HAP-1 (cell line): ENCODE results near the gene FRMD4A.
"Not testable (repeated sequence)": the region's sequence is repeated elsewhere in the genome, so short reads cannot be mapped to it uniquely, and the experiment has no call there.

ENCODE experiments used
- DNase-seq, 2 experiments: peaks; one replicate each; pipeline ENCODE4 v3.0.0-alpha.2; 2016 to 2020; ENCODE audit warnings: low spot score in 2 of 2
- H3K27me3 ChIP-seq: fragments of 250-450 bp; sonication (Bioruptor Pico); 2 replicates; pipeline ENCODE4 v1.5.1; 2020; ENCODE audit warnings: low read depth, mild to moderate bottlenecking, moderate library complexity
- H3K36me3 ChIP-seq: fragments of 250-450 bp; sonication (Bioruptor Pico); replicated peaks from 2 replicates; pipeline ENCODE4 v1.5.1; 2020; ENCODE audit warnings: mild to moderate bottlenecking
- H3K4me1 ChIP-seq: fragments of 250-450 bp; sonication (Bioruptor Pico); 2 replicates; pipeline ENCODE4 v1.5.1; 2020; ENCODE audit warnings: mild to moderate bottlenecking
- H3K4me3 ChIP-seq: fragments of 250-450 bp; sonication (Bioruptor Pico); 2 replicates; pipeline ENCODE4 v1.5.1; 2020; ENCODE audit warnings: mild to moderate bottlenecking, moderate library complexity
- H3K9me3 ChIP-seq: fragments of 250-450 bp; sonication (Bioruptor Pico); 2 replicates; pipeline ENCODE4 v1.5.1; 2020; ENCODE audit warnings: mild to moderate bottlenecking, moderate library complexity
- in situ Hi-C: fragments of 300-500 bp; cut with MboI; formaldehyde crosslinking; loops from 3 replicates; pipeline ENCODE4 v1.14.3; 2020; ENCODE audit warnings: low sequenced_read_pairs, inconsistent platforms, mixed read lengths

FRMD4A gene

DNA sequence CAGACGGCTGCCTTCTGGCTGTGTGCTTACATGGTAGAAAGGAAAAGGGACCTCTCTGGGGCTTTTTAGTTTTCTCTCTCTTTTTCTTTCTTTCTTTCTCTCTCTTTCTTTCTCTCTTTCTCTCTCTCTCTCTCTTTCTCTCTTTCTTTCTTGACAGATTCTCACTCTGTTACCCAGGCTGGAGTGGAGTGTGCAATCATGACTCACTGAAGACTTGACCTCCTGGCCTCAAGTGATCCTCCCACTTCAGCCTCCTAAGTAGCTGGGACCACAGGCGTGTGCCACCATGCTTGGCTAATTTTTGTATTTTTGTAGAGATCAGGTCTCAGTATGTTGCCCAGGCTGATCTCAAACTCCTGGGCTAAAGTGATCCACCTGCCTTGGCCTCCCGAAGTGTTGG, 409.6 kb downstream of the FRMD4A start:
- H3K9me3 ChIP-seq, H3K27me3 ChIP-seq, H3K36me3 ChIP-seq, H3K4me3 ChIP-seq, H3K4me1 ChIP-seq, in situ Hi-C loops, DNase-seq: not testable (repeated sequence)

DNA sequence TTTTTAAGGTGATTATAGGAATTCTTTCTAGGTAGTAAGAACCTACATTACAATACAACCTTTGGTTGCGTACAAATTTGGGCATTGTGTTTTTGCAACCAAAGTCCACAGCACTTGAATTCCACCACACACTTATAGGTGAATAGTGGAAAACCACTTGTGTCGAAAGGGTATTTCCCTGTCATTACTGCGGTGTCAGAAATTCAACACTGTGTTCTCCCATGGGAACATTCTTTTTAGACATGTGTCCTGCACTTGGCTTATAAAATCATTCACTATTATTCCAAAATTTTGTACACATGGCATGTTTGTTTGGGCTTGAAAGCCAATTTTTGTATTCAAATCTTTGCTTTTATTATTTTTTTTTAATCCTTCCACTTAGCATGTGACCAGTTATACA, 410.3 kb downstream of the FRMD4A start:
- no peaks in the 10 kb centered on the region for H3K9me3 ChIP-seq
- in situ Hi-C loops, result no loop called here
- H3K36me3 ChIP-seq, result no peaks in the 10 kb centered on the region
- no peak overlapping the region for H3K4me3 ChIP-seq
- no peak for DNase-seq
- no peaks in the 10 kb centered on the region for H3K4me1 ChIP-seq
- no peaks in the 10 kb centered on the region for H3K27me3 ChIP-seq

DNA sequence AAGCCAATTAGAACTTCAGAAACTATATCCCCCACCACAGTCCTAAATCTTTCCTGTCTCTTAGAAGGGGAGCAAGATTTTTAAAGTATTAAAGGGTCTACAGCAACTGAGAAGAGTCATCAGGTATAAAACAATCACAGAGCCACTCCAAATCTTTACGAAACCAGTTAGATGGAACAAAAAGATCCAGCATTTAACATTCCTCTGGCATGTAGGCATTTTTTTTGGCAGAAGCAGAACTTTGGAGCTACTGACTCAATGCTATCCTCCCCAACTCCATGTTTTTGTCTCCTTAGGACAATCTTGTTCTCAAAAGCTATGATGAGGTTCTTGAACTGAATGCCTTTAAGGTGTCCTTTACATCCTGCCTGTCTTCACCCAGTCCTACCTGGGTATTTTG, 410.7 kb downstream of the FRMD4A start:
- H3K4me3 ChIP-seq, result no peak overlapping the region
- H3K27me3 ChIP-seq, result no peaks in the 10 kb centered on the region
- H3K36me3 ChIP-seq, result no peaks in the 10 kb centered on the region
- H3K9me3 ChIP-seq, result no peaks in the 10 kb centered on the region
- in situ Hi-C loops, result no loop called here
- H3K4me1 ChIP-seq, result no peaks in the 10 kb centered on the region
- no peak for DNase-seq

DNA sequence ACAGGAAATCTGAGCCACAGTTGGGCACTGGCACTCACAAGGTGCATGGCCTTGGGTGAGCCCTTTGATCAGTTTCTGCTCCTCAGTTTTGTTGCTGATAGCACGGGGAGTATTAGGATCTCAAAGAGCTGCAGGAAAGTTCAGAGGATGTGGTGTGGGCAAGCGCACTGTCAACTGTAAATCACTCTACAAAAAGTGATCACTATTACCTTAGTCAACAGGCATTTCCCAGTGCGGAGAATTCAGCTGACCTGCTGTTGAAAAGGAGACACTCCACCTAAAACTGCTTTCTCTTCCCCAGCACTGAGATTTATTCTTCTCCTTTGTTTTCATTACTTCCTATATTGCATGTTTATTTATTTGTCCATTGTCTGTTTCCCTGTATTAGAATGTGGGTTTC, 412.9 kb downstream of the FRMD4A start:
- Histone ChIP-seq H3K4me1 (no peaks in the 10 kb centered on the region), H3K4me3 (no peak overlapping the region), H3K36me3 (no peaks in the 10 kb centered on the region), H3K27me3 (no peaks in the 10 kb centered on the region), H3K9me3 (no peaks in the 10 kb centered on the region)
- in situ Hi-C loops, result no loop called here
- DNase-seq, result no peak

DNA sequence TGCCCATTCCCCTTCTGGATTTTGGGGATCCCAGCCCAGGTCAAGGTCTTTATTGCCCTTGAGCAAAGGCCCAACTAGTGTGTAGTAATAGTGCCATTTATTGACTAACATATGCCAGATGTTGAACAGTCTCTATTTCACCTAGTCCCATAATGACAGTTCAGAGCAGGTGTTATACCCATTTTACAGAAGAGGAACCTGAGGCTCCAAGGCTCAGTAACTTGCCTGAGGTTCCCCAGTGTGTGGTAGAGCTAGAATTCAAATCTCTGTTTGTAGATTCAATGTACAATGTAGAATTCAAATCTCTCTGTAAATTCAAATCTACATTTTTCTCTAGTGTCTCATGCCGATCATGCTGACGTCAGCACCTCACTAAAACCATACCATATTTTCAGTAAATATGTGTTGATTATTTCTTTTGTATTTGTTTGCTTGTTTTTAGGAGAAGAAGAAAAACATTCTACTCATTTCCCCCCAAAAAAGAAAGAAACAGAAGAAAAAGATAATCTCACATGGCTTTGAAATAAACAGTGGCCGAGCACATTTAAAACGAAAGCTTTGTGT, 414.3 kb downstream of the FRMD4A start:
- in situ Hi-C loops, result no loop called here
- no peaks in the 10 kb centered on the region for H3K4me1 ChIP-seq
- H3K4me3 ChIP-seq, result no peak overlapping the region
- no peaks in the 10 kb centered on the region for H3K27me3 ChIP-seq
- no peak for DNase-seq
- H3K9me3 ChIP-seq, result no peaks in the 10 kb centered on the region
- no peaks in the 10 kb centered on the region for H3K36me3 ChIP-seq

DNA sequence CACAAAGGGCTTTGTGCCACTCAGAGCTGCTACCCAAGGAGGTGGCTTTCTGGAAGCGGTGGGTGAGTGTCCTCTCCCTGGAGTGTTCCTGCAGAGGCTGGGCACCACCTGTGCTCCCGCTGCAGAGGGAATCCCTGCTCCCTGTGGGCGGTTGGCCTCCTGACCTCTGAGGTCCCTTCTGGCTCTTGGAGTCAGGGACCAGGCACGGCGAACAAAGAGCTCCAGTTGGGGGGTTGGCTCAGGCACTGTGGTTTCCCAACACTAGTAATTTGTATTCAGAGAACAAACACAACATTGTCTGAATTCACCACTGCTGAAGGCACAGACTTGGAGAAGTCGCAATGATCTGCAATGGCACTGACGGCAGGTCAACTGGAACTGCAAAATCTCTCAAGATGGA, 415.0 kb downstream of the FRMD4A start:
- Histone ChIP-seq H3K4me1 (no peaks in the 10 kb centered on the region), H3K27me3 (no peaks in the 10 kb centered on the region), H3K36me3 (no peaks in the 10 kb centered on the region), H3K4me3 (no peak overlapping the region), H3K9me3 (no peaks in the 10 kb centered on the region)
- in situ Hi-C loops, result no loop called here
- DNase-seq, result no peak

DNA sequence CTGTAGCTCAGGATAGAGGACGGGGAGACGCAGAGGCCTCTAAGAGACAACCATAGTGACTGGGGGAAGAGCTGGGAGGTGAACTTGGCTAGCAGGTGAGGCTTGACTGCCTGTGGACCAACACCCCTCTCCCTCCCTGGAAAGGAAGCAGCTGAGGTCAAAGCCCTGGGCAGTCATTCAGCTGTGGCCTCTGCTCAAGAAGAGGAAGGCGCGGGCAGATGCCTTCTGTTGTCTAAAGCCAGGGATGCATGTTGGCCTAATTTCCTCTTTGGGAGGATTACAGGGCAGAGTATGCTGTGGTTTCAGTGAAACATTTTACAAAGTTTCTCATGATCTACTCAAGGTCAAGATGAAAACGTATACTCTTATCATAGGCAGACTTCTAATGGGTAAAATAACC, 416.8 kb downstream of the FRMD4A start:
- Histone ChIP-seq H3K9me3 (no peaks in the 10 kb centered on the region), H3K4me3 (no peak overlapping the region), H3K36me3 (no peaks in the 10 kb centered on the region), H3K4me1 (no peaks in the 10 kb centered on the region; the same call in 1 of the 2 replicates), H3K27me3 (no peaks in the 10 kb centered on the region)
- no peak for DNase-seq
- in situ Hi-C loops, result no loop called here

DNA sequence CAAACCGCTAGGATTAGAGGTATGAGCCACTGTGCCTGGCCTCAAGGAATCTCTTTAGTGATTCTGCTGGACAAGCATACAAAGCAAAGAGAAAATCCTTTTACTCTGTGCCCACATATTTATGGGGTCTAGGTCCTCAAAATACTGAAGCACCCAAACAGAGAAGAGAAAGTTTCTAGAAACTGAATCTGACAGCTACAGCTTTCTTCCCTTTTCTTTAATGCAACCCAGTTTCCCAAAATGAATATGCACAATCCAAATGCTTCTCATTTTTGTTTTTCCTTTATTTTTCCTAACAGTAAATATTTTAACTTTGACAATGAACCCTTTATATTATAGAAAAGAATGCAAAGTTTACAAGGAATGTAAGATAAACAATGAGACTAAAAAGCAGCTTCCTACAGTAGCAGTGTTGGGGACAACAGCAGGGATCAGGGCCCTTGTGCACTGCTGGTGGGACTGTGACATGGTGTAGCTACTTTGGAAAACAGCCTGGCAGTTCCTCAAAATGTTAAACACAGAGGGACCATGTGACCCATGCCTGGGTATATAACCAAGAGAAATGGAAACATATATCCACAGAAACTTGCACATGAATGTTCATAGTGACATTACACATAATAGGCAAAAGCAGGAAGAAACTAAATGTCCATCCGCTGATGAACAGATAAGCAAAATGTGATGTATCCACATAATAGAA, 418.8 kb downstream of the FRMD4A start:
- H3K4me3 ChIP-seq, result no peak overlapping the region
- DNase-seq, result no peak
- no peaks in the 10 kb centered on the region; the same call in 1 of the 2 replicates for H3K4me1 ChIP-seq
- H3K27me3 ChIP-seq, result no peaks in the 10 kb centered on the region
- in situ Hi-C loops, result no loop called here
- no peaks in the 10 kb centered on the region for H3K36me3 ChIP-seq
- H3K9me3 ChIP-seq, result no peaks in the 10 kb centered on the region

DNA sequence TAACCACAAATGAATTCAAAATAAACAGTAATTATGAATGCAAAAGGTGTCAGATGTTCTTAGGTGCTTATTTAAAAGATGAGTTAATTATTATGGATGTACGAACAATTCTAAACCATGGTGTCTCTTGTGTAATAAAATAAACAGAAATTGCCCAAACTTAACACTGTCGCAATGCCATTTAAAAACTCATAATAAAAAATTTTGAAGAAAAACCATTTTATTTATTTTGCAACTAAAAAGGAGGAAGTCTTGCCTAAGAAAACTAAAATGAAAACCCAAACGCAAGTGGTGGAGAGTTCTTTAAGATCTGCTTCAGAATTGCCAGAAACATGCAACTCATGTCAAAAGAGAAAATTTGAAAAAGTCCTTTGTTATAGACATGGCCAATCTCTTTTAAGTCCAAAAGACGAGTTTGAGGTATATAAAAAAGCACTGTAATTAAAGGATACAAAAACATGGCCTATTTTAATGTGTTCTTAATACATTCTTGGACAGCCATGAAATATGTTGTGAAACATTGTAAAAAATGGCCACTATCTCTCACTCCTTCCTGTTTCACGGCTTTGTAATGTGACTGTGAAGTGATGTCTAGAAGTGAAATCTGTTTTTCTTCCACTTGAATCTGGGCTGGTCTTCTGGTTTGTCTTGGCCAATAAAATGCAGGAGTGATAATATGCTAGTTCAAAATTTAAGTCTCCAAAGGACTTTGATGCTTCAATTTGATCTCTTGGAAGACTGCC, 421.0 kb downstream of the FRMD4A start:
- no peak overlapping the region for H3K4me3 ChIP-seq
- H3K36me3 ChIP-seq, result no peaks in the 10 kb centered on the region
- in situ Hi-C loops, result no loop called here
- no peaks in the 10 kb centered on the region; the same call in 1 of the 2 replicates for H3K4me1 ChIP-seq
- no peaks in the 10 kb centered on the region for H3K27me3 ChIP-seq
- no peaks in the 10 kb centered on the region for H3K9me3 ChIP-seq
- DNase-seq, result no peak

DNA sequence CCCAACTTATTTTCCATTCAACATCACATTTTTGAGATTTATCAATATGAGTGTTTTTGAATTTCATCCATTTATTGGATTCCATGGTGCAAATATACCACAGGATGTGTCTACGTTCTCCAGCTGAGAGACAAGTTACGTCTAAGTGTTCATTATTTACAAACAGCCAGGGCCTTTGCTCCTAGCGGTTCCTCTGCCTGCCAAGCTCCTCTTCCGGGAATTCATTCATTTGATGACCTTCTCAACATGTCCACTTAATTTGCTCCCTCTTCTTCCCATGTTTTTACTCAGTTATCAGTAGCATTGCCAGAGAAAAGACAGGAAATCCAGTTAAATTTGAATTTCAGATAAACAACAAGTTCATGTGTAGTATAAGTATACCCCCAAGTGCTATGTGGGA, 422.2 kb downstream of the FRMD4A start:
- no peaks in the 10 kb centered on the region for H3K36me3 ChIP-seq
- no peaks in the 10 kb centered on the region for H3K27me3 ChIP-seq
- H3K4me1 ChIP-seq, result no peaks in the 10 kb centered on the region; the same call in 1 of the 2 replicates
- no peaks in the 10 kb centered on the region for H3K9me3 ChIP-seq
- no peak for DNase-seq
- in situ Hi-C loops, result no loop called here
- no peak overlapping the region for H3K4me3 ChIP-seq

DNA sequence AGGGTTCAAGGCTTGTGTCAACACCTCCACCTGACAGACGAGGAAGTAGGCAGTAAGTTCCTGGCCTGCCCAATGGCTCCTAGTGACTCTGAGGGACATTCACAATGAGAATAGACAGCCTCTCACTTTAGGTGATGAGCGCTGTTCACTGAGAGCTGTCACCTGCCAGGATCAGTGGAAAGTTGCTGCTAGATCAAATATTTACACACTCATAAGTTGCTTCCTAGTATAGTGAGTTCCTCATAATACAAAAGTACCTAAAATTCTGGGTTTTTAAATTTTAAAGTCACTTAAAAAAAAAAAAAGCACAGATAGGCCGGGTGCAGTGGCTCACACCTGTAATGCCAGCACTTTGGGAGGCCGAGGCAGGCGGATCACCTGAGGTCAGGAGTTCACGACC, 423.2 kb downstream of the FRMD4A start:
- H3K36me3 ChIP-seq, result no peaks in the 10 kb centered on the region
- no peaks in the 10 kb centered on the region; the same call in 1 of the 2 replicates for H3K4me1 ChIP-seq
- in situ Hi-C loops, result no loop called here
- no peaks in the 10 kb centered on the region for H3K27me3 ChIP-seq
- H3K9me3 ChIP-seq, result no peaks in the 10 kb centered on the region
- no peak for DNase-seq
- no peak overlapping the region for H3K4me3 ChIP-seq

DNA sequence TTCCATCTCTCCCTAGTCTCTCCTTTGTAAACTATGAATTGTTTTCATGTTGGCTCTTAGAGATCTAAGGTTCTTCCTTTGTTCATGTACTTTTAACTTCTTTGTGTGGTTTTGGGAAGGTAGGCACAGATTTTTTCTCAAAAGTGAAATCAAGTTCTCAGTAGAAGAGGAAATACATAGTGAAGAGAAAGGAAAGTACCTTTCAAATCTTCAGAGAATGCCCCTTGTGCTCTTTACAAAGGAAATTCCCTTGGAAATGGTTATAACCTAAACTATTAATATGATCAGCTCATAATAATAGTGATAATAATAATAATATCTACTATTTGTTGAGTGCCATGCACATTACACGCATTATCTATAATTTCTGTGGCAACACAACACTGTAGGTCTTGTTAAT, 425.4 kb downstream of the FRMD4A start:
- H3K36me3 ChIP-seq, result no peaks in the 10 kb centered on the region
- no peaks in the 10 kb centered on the region for H3K9me3 ChIP-seq
- in situ Hi-C loops, result no loop called here
- no peaks in the 10 kb centered on the region; the same call in 1 of the 2 replicates for H3K4me1 ChIP-seq
- DNase-seq, result no peak
- H3K4me3 ChIP-seq, result no peak overlapping the region
- no peaks in the 10 kb centered on the region for H3K27me3 ChIP-seq

DNA sequence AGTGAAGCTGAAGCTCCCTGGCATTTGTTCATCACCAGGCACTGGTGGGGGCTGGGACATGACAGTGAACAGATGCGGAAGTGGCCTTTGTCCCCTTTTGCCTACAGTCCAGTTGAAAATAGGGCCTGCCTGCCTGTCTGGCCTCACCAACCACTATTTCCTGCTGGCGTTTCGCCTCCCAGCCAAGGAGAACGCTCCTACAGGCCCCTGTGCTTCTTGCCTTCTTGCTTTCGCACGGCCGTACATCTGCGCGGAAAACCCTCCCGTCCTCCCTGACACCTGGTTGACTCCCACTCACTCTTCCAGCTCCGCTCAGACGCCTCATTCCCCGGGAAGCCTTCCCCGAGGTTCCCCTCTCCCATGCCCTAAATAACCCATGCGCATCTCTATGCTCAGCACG, 426.7 kb downstream of the FRMD4A start:
- Histone ChIP-seq H3K36me3 (no peaks in the 10 kb centered on the region), H3K4me3 (no peak overlapping the region), H3K4me1 (no peaks in the 10 kb centered on the region), H3K27me3 (no peaks in the 10 kb centered on the region), H3K9me3 (no peaks in the 10 kb centered on the region)
- no peak for DNase-seq
- in situ Hi-C loops, result no loop called here

DNA sequence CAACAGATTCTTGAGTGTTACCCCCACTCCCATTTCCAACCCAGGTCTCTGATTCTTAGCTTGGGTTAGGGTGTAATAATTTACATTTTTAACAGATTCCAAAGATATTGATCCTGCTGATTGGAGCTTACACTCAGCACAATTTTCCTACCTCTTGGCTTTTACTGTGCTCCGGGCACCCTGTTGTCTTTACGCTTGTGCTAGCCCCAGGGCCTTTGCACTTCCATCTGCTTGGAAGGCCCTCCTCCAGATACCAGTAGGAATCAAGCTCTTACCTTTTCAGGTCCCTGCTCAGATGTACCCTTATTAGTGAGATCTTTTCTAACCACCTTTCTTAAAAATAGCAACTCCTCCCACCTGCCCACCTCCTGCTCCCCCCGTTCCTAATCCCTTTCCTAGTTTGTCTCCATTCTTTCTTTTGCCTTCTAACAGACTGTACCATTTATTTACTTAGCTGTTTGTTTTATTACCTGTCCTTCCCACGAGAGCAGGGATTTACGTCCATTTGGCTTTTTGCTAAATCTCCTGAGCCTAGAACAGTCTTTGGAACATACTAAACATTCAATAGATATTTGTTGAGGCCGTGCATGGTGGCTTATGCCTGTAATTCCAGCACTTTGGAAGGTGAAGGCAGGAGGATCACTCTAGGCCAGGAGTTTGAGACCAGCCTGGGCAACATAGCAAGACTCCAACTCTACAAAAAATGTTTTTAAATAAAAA, 427.7 kb downstream of the FRMD4A start:
- no peaks in the 10 kb centered on the region for H3K36me3 ChIP-seq
- H3K4me3 ChIP-seq, result no peak overlapping the region
- H3K4me1 ChIP-seq, result no peaks in the 10 kb centered on the region
- no peaks in the 10 kb centered on the region for H3K27me3 ChIP-seq
- in situ Hi-C loops, result no loop called here
- no peak for DNase-seq
- H3K9me3 ChIP-seq, result no peaks in the 10 kb centered on the region
